ENCODE measurements around the gene VPS18. TPM values are rescaled to one million over a fixed set of nuclear protein-coding genes. Genes with fewer than 3 reads are reported as not detected.

Gene VPS18
- total RNA-seq, 2 donors from 2014 or later, result 26.6 to 29.0 TPM

DNA sequence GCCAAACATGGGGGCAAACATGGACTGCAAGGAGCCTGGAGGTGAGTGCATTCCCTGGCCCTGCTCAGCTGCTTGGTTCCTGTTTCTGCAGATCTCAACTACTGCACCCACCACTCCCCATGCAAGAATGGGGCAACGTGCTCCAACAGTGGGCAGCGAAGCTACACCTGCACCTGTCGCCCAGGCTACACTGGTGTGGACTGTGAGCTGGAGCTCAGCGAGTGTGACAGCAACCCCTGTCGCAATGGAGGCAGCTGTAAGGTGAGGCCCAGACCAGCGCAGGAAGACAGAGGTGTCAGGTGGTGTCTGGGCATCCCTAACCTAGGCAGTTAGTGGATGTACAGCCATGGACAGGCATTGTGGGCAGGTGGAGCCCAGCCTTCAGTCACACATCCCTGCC lies 40.2 kb downstream of the VPS18 start:
- H3K36me3 ChIP-seq (ENCODE audit: control insufficient read depth, insufficient read depth, low read length), result no peaks in the 10 kb centered on the region
- Mint-ChIP-seq H3K27ac (no peak overlapping the region), H3K36me3 (ENCODE audit: low read depth) (no peaks in the 10 kb centered on the region), H3K9me3 (no peaks in the 10 kb centered on the region), H3K4me1 (peaks cover 34% of the 10 kb centered on the region), H3K4me3 (no peak overlapping the region), H3K27me3 (ENCODE audit: insufficient read depth) (peaks cover 80% of the 10 kb centered on the region)
- DNase-seq, result no peak
- 91 to 93% methylated on average over 3 to 6 of the region's 6 CpGs for WGBS, 2 experiments (ENCODE audit: insufficient coverage in 1 of 2, insufficient read length in 1 of 2)
- no peak overlapping the region for H3K27ac ChIP-seq (ENCODE audit: low read depth, low read length)
- no peaks in the 10 kb centered on the region for H3K9me3 ChIP-seq (ENCODE audit: control insufficient read depth, low read length)
- H3K4me1 ChIP-seq (ENCODE audit: control insufficient read depth, insufficient read depth, low read length), result peaks cover 5% of the 10 kb centered on the region
- no peak overlapping the region for H3K9ac ChIP-seq (ENCODE audit: extremely low read depth, low read length, poor library complexity, severe bottlenecking)
- peaks cover 69% of the 10 kb centered on the region for H3K27me3 ChIP-seq (ENCODE audit: control insufficient read depth, insufficient read depth, low read length, poor library complexity, severe bottlenecking)
- H3K4me3 ChIP-seq (ENCODE audit: low read length), result no peak overlapping the region
- TF ChIP-seq CTCF (conservative IDR thresholded peaks at IDR 0.05), result no peak

GRCh38 chr15:40936234-40936708 lies 42.0 kb downstream of the VPS18 start:
- 94% methylated on average over 29 to 31 of the region's 31 CpGs for WGBS, 2 experiments (ENCODE audit: insufficient coverage in 1 of 2, insufficient read length in 1 of 2)
- peaks cover 80% of the 10 kb centered on the region for H3K27me3 Mint-ChIP-seq (ENCODE audit: insufficient read depth)
- H3K4me1 Mint-ChIP-seq, result peaks cover 20% of the 10 kb centered on the region
- H3K27ac ChIP-seq (ENCODE audit: low read depth, low read length), result no peak overlapping the region
- no peak overlapping the region for H3K9ac ChIP-seq (ENCODE audit: extremely low read depth, low read length, poor library complexity, severe bottlenecking)
- no peak overlapping the region for H3K27ac Mint-ChIP-seq
- no peaks in the 10 kb centered on the region for H3K36me3 Mint-ChIP-seq (ENCODE audit: low read depth)
- no peaks in the 10 kb centered on the region for H3K36me3 ChIP-seq (ENCODE audit: control insufficient read depth, insufficient read depth, low read length)
- DNase-seq, result no peak
- no peaks in the 10 kb centered on the region for H3K9me3 Mint-ChIP-seq
- no peak overlapping the region for H3K4me3 Mint-ChIP-seq
- H3K4me1 ChIP-seq (ENCODE audit: control insufficient read depth, insufficient read depth, low read length), result no peaks in the 10 kb centered on the region
- H3K9me3 ChIP-seq (ENCODE audit: control insufficient read depth, low read length), result no peaks in the 10 kb centered on the region
- H3K27me3 ChIP-seq (ENCODE audit: control insufficient read depth, insufficient read depth, low read length, poor library complexity, severe bottlenecking), result peaks cover 65% of the 10 kb centered on the region
- TF ChIP-seq CTCF (conservative IDR thresholded peaks at IDR 0.05), result no peak
- H3K4me3 ChIP-seq (ENCODE audit: low read length), result no peak overlapping the region

DNA sequence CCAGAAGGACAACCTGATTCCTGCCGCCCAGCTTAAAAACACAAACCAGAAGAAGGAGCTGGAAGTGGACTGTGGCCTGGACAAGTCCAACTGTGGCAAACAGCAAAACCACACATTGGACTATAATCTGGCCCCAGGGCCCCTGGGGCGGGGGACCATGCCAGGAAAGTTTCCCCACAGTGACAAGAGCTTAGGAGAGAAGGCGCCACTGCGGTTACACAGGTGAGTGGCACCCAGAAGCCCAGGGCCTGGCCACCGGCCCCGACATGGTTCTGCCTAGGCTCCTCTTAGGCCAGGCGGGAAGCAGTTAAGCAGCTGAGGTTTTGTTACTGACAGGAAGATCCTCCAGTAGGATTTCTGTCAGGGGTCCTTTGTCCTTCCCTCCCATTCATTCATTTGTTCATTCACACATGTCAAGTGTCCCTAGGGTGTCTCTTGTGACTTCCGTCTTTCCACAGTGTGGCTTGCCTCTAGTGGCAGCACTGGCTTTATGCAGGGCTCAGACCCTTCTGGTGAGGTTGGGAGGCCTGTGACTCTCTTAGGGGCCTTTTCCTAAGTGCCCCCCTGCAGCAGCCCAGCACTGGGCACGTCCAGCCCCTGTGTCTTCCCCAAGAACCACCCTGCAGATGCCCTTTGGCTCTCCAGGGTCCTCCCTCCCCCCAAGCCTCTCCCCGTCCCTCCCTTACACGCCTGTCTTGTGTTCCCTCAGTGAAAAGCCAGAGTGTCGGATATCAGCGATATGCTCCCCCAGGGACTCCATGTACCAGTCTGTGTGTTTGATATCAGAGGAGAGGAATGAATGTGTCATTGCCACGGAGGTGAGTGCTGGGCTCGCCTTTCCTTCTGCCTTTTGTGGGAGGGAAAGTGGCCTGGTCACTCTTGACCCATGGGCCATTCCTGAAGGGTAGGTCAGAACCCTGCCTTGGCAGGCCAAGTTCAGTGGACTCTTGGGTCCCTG lies 42.7 kb downstream of the VPS18 start:
- H3K4me3 Mint-ChIP-seq, result no peak overlapping the region
- TF ChIP-seq CTCF (conservative IDR thresholded peaks at IDR 0.05), result peak; percentile 42
- no peaks in the 10 kb centered on the region for H3K36me3 ChIP-seq (ENCODE audit: control insufficient read depth, insufficient read depth, low read length)
- H3K9ac ChIP-seq (ENCODE audit: extremely low read depth, low read length, poor library complexity, severe bottlenecking), result no peak overlapping the region
- WGBS, 2 experiments (ENCODE audit: insufficient coverage in 1 of 2, insufficient read length in 1 of 2), result 88% methylated on average over 12 to 15 of the region's 15 CpGs
- no peak for DNase-seq
- H3K9me3 ChIP-seq (ENCODE audit: control insufficient read depth, low read length), result no peaks in the 10 kb centered on the region
- no peaks in the 10 kb centered on the region for H3K9me3 Mint-ChIP-seq
- peaks cover 75% of the 10 kb centered on the region for H3K27me3 Mint-ChIP-seq (ENCODE audit: insufficient read depth)
- H3K27ac ChIP-seq (ENCODE audit: low read depth, low read length), result no peak overlapping the region
- H3K4me3 ChIP-seq (ENCODE audit: low read length), result no peak overlapping the region
- H3K27me3 ChIP-seq (ENCODE audit: control insufficient read depth, insufficient read depth, low read length, poor library complexity, severe bottlenecking), result peaks cover 59% of the 10 kb centered on the region
- H3K4me1 ChIP-seq (ENCODE audit: control insufficient read depth, insufficient read depth, low read length), result no peaks in the 10 kb centered on the region
- H3K36me3 Mint-ChIP-seq (ENCODE audit: low read depth), result no peaks in the 10 kb centered on the region
- H3K4me1 Mint-ChIP-seq, result peaks cover 14% of the 10 kb centered on the region
- peak overlapping the region; percentile 38 for H3K27ac Mint-ChIP-seq

Data from endodermal cell (in vitro differentiated cells).